Middle frontal gyrus (tissue), 1 donor: ENCODE data around the gene SEZ6L2.

ENCODE experiments used
- DNase-seq: peaks from one replicate; pipeline ENCODE4 v3.0.0-alpha.2; 2015; ENCODE audit warnings: low spot score; ENCODE audit errors: extremely low spot score

SEZ6L2 gene

DNA sequence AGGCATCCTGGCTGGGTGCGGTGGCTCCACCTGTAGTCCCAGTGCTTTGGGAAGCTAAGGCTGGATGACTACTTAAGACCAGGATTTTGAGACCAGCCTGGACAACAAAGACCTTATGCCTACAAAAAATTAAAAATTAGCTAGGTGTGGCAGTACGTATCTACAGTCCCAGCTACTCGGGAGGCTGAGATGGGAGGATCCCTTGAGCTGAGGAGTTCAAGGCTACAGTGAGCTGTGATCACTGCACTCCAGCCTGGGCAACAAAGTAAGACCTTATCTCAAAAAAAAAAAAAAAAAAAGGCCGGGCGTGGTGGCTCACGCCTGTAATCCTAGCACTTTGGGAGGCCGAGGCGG is 73.0 kb downstream of the SEZ6L2 start:
- DNase-seq: no peak

DNA sequence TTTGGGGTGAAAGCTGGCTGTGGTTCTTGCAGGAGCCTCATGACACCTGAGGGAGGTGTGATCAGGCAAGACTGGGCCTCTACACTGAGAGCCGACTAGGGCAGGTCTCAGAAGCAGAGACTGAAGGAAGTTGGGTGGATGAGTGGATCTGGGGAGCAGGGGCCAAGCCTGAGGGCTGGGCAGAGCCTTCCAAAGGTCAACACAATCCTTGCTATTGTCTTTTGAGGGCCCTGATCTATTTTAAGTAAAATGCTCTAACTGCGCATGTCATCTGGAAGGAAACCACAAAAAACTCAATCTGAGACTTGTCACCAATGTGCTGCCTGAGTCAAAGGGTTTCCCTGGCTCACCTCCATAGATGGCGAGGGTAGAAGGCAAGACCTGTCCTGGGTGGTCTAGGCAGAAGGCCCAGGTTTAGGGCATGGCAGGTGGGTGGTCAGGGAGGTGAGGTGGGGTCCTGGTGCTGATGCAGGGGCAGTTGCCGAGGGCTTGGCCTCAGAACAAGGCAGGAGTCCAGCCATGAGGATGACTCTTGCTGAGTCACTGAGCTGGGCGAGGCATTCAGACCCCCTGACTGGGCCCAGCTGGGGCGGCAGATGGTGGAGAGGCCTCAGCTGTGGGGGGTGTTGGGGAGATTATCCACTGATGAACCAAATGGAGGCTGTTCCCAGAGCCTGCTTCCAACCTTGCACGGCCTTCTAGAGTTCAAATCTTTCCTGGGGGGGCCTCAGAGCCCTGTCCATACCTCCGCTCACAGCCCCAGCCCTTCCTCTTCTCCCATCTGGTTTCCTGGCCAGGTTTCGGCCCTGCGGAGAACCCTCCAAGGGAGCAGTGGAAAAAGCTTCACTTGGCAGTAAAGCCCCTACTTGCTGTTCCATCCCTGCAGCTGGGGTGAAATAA is 74.0 kb downstream of the SEZ6L2 start:
- no peak for DNase-seq

DNA sequence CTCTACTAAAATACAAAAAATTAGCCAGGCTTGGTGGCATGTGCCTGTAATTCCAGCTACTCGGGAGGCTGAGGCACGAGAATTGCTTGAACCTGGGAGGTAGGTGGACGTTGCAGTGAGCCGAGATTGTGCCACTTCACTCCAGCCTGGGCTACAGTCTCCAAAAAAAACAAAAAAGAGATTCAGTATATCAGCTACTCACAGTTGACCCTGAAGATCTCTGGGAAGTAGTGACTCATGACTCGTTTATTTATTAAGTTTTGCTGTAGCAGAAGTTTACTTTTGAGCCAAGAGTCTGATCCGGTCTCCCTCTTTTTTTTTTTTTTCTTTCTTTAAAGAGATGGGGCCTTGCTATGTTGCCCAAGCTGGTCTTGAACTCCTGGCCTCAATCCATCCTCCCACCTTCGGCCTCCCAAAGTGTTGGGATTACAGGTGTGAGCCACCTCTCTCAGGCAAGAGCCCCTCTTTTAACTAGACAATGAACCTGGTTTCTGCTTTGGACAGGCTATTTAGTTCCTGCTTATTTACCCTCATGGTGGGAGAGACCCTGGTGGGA is 74.7 kb downstream of the SEZ6L2 start:
- DNase-seq: no peak

DNA sequence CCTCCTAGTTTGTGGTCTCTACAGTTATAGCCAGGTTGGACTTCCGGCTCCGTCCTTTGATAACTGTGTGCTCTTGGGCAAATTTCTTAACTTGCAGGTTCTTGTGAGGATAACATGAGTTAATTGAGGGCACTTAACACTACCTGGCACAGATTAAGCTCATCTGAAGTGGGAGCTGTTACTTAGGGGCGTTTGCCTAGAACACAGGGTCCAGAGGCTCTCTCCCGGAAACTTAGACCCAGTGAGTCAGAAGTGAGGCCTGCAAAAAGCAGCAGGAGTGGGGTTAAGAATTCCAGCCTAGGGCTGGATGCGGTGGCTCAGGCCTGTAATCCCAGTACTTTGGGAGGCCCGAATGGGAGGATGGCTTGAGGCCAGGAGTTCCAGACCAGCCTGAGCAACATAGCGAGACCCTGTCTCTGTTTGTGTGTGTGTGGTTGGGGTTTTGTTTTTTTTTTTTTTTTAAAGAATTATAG is 77.7 kb downstream of the SEZ6L2 start:
- DNase-seq: no peak
